H9 (cell line): ENCODE measurements around the gene TPM2. TPM values are rescaled to one million over a fixed set of nuclear protein-coding genes. Genes with fewer than 3 reads are reported as not detected.

ENCODE experiments used
- DNase-seq: peaks from one replicate; pipeline ENCODE4 v3.0.0-alpha.2; 2017
- H2AFZ ChIP-seq: one replicate; pipeline ENCODE4 v1.6.1; 2013; ENCODE audit warnings: mild to moderate bottlenecking, low read length, control low read depth, moderate library complexity
- H2AK5ac ChIP-seq: 2 replicates; pipeline ENCODE4 v1.6.1; 2013; ENCODE audit warnings: low read length, control low read depth, mixed read lengths; ENCODE audit not compliant: insufficient read length
- H2BK120ac ChIP-seq: one replicate; pipeline ENCODE4 v1.6.1; 2013; ENCODE audit warnings: low read depth, mild to moderate bottlenecking, low read length, control low read depth, inconsistent platforms; ENCODE audit not compliant: poor library complexity, severe bottlenecking
- H2BK12ac ChIP-seq: 2 replicates; pipeline ENCODE4 v1.6.1; 2013; ENCODE audit warnings: low read length, control low read depth, mixed read lengths, low read depth; ENCODE audit not compliant: insufficient read length
- H2BK15ac ChIP-seq: 2 replicates; pipeline ENCODE4 v1.6.1; 2013; ENCODE audit warnings: low read depth, low read length, control low read depth
- H2BK20ac ChIP-seq: one replicate; pipeline ENCODE4 v1.6.1; 2013; ENCODE audit warnings: low read depth, mild to moderate bottlenecking, low read length, control low read depth, inconsistent platforms; ENCODE audit not compliant: poor library complexity, severe bottlenecking
- H2BK5ac ChIP-seq: 2 replicates; pipeline ENCODE4 v1.6.1; 2013; ENCODE audit warnings: low read length, control low read depth, mixed read lengths; ENCODE audit not compliant: insufficient read length
- H3K14ac ChIP-seq: 2 replicates; pipeline ENCODE4 v1.6.1; 2013; ENCODE audit warnings: low read length, control low read depth; ENCODE audit not compliant: insufficient read depth
- H3K18ac ChIP-seq: 2 replicates; pipeline ENCODE4 v1.6.1; 2013; ENCODE audit warnings: low read depth, mild to moderate bottlenecking, mixed read lengths, low read length, control low read depth; ENCODE audit not compliant: insufficient read length
- H3K23ac ChIP-seq: 2 replicates; pipeline ENCODE4 v1.6.1; 2013; ENCODE audit warnings: low read length, control low read depth, mixed read lengths, low read depth; ENCODE audit not compliant: insufficient read length
- H3K23me2 ChIP-seq: 2 replicates; pipeline ENCODE4 v1.6.1; 2013; ENCODE audit warnings: low read depth, mild to moderate bottlenecking, mixed read lengths, low read length, control low read depth; ENCODE audit not compliant: insufficient read length, poor library complexity, severe bottlenecking
- H3K27ac ChIP-seq: 2 replicates; pipeline ENCODE4 v1.5.1; 2013; ENCODE audit warnings: low read length, control low read depth, mixed read lengths, low read depth; ENCODE audit not compliant: insufficient read length
- H3K27me3 ChIP-seq: 2 replicates; pipeline ENCODE4 v1.6.1; 2013; ENCODE audit warnings: low read length, control low read depth, inconsistent platforms; ENCODE audit not compliant: insufficient read depth
- H3K4ac ChIP-seq: 2 replicates; pipeline ENCODE4 v1.6.1; 2013; ENCODE audit warnings: low read depth, mild to moderate bottlenecking, control low read depth, inconsistent platforms, low read length, moderate library complexity
- H3K4me1 ChIP-seq: 2 replicates; pipeline ENCODE4 v1.6.1; 2013; ENCODE audit warnings: low read length, control low read depth, inconsistent platforms; ENCODE audit not compliant: insufficient read depth
- H3K4me2 ChIP-seq: 2 replicates; pipeline ENCODE4 v1.6.1; 2013; ENCODE audit warnings: low read length, control low read depth, mixed read lengths; ENCODE audit not compliant: insufficient read length, insufficient read depth
- H3K56ac ChIP-seq: 2 replicates; pipeline ENCODE4 v1.6.1; 2013; ENCODE audit warnings: low read depth, mild to moderate bottlenecking, mixed read lengths, low read length, control low read depth; ENCODE audit not compliant: insufficient read length
- H3K79me1 ChIP-seq: 2 replicates; pipeline ENCODE4 v1.6.1; 2013; ENCODE audit warnings: low read depth, mild to moderate bottlenecking, moderate library complexity, low read length, control low read depth, inconsistent platforms; ENCODE audit not compliant: insufficient read depth, poor library complexity, severe bottlenecking
- H3K79me2 ChIP-seq: 2 replicates; pipeline ENCODE4 v1.6.1; 2013; ENCODE audit warnings: low read length, control low read depth, inconsistent platforms; ENCODE audit not compliant: insufficient read depth
- H3K9ac ChIP-seq: 2 replicates; pipeline ENCODE4 v1.6.1; 2013; ENCODE audit warnings: low read length, control low read depth, mixed read lengths; ENCODE audit not compliant: insufficient read length; ENCODE audit errors: extremely low read depth
- H3K9me3 ChIP-seq: one replicate; pipeline ENCODE4 v1.6.1; 2013; ENCODE audit warnings: low read depth, low read length, inconsistent platforms; ENCODE audit not compliant: control insufficient read depth
- H3T11ph ChIP-seq: one replicate; pipeline ENCODE4 v1.6.1; 2013; ENCODE audit warnings: mild to moderate bottlenecking, low read length, control low read depth, inconsistent platforms
- H4K20me1 ChIP-seq: one replicate; pipeline ENCODE4 v1.6.1; 2013; ENCODE audit not compliant: control insufficient read depth, insufficient read length, insufficient read depth
- H4K5ac ChIP-seq: 2 replicates; pipeline ENCODE4 v1.6.1; 2013; ENCODE audit warnings: low read depth, mild to moderate bottlenecking, mixed read lengths, low read length, control low read depth; ENCODE audit not compliant: insufficient read length
- H4K8ac ChIP-seq: replicated peaks from 2 replicates; pipeline ENCODE4 v1.6.1; 2013; ENCODE audit warnings: low read length, control low read depth, mixed read lengths, low read depth; ENCODE audit not compliant: insufficient read length
- H4K91ac ChIP-seq: 2 replicates; pipeline ENCODE4 v1.6.1; 2013; ENCODE audit warnings: low read depth, mild to moderate bottlenecking, moderate library complexity, mixed read lengths, low read length, control low read depth; ENCODE audit not compliant: insufficient read length
- H3K27ac Mint-ChIP-seq, 3 experiments: 2 replicates in 2 of 3; 3 replicates in 1 of 3; pipeline ENCODE4 v1.8.0; 2020 to 2021; ENCODE audit warnings: mixed read lengths in 3 of 3, mild to moderate bottlenecking in 1 of 3, moderate library complexity in 1 of 3
- H3K27me3 Mint-ChIP-seq: 2 replicates; pipeline ENCODE4 v1.8.0; 2021; ENCODE audit warnings: low read depth, mild to moderate bottlenecking, moderate library complexity, mixed read lengths
- H3K36me3 Mint-ChIP-seq, 3 experiments: 2 replicates in 2 of 3; 3 replicates in 1 of 3; pipeline ENCODE4 v1.8.0; 2020 to 2021; ENCODE audit warnings: low read depth in 3 of 3, mixed read lengths in 3 of 3; ENCODE audit not compliant: insufficient read depth in 1 of 3
- H3K4me1 Mint-ChIP-seq, 2 experiments: 2 replicates each; pipeline ENCODE4 v1.8.0; 2020; ENCODE audit warnings: mixed read lengths in 2 of 2
- H3K4me3 Mint-ChIP-seq, 2 experiments: 2 replicates in 1 of 2; 3 replicates in 1 of 2; pipeline ENCODE4 v1.8.0; 2020 to 2021; ENCODE audit warnings: mild to moderate bottlenecking in 2 of 2, mixed read lengths in 2 of 2, moderate library complexity in 1 of 2
- H3K9me3 Mint-ChIP-seq, 2 experiments: 2 replicates in 1 of 2; 3 replicates in 1 of 2; pipeline ENCODE4 v1.8.0; 2020; ENCODE audit warnings: mild to moderate bottlenecking in 2 of 2, mixed read lengths in 2 of 2, moderate library complexity in 1 of 2
- CTCF ChIP-seq: fragments of 200-600 bp; sonication (generic); conservative IDR thresholded peaks from 3 replicates; pipeline ENCODE4 v1.8.0; 2021; ENCODE audit warnings: antibody characterized with exemption, mild to moderate bottlenecking
- WGBS: extraction: QIAGEN DNeasy Blood & Tissue Kit; methylation state at CpG from one replicate; pipeline ENCODE4 v1.1.7; 2013; ENCODE audit warnings: missing lambda C conversion rate, low lambda C conversion rate, mixed read lengths; ENCODE audit not compliant: insufficient read length; ENCODE audit errors: extremely low coverage; 5-methylcytosine and 5-hydroxymethylcytosine counted together
- total RNA-seq: library from RNA; stranded (reverse); gene quantifications from 2 replicates; pipeline ENCODE4 v1.2.1, GENCODE V29; 2021

The TPM2 gene
- total RNA-seq, 1 experiment from 2014 or later: 225 TPM

GRCh38 chr9:35690294-35690613 is 529 bp upstream of the TPM2 start:
- H3K4me1 ChIP-seq: peaks cover 3% of the 10 kb centered on the region; the same call in 1 of the 2 replicates
- no peak overlapping the region for H2BK15ac ChIP-seq
- no peaks in the 10 kb centered on the region for H3K27me3 ChIP-seq
- no peak overlapping the region for H4K8ac ChIP-seq
- H3K23me2 ChIP-seq: peaks cover 6% of the 10 kb centered on the region
- H3K9ac ChIP-seq: no peak overlapping the region
- H2AFZ ChIP-seq: no peak overlapping the region
- WGBS: no CpG with 5 or more reads among the region's 21 CpGs
- H3K27ac Mint-ChIP-seq: peak overlapping the region in 1 of 3 experiments; percentile 73; a peak in 2 of 7 replicates
- peaks cover 27 to 30% of the 10 kb centered on the region in 2 experiments for H3K4me1 Mint-ChIP-seq
- H2BK20ac ChIP-seq: no peak overlapping the region
- H3K79me2 ChIP-seq: no peaks in the 10 kb centered on the region; the same call in 1 of the 2 replicates
- peaks cover 16 to 34% (median 29%) of the 10 kb centered on the region in 3 experiments for H3K36me3 Mint-ChIP-seq
- H2AK5ac ChIP-seq: no peak overlapping the region
- H3K9me3 Mint-ChIP-seq: peaks cover 0 to 2% of the 10 kb centered on the region in 2 experiments; a peak in 2 of 5 replicates
- H3K79me1 ChIP-seq: no peaks in the 10 kb centered on the region
- H2BK12ac ChIP-seq: no peak overlapping the region
- peak; percentile 52 for DNase-seq
- no peak overlapping the region for H3K4ac ChIP-seq
- no peaks in the 10 kb centered on the region for H3K9me3 ChIP-seq
- H3K14ac ChIP-seq: no peak overlapping the region
- H3K4me3 Mint-ChIP-seq: peak overlapping the region; percentile 84 to 93
- no peak overlapping the region for H4K5ac ChIP-seq
- TF ChIP-seq CTCF: no peak
- no peak overlapping the region for H3T11ph ChIP-seq
- no peak overlapping the region for H3K27ac ChIP-seq
- no peak overlapping the region for H2BK5ac ChIP-seq
- H3K23ac ChIP-seq: no peak overlapping the region
- H3K18ac ChIP-seq: no peak overlapping the region
- H3K27me3 Mint-ChIP-seq: no peaks in the 10 kb centered on the region; the same call in 1 of the 2 replicates
- H3K4me2 ChIP-seq: peak overlapping the region; percentile 65
- H3K56ac ChIP-seq: no peak overlapping the region
- no peak overlapping the region for H2BK120ac ChIP-seq
- H4K20me1 ChIP-seq: no peaks in the 10 kb centered on the region
- no peak overlapping the region for H4K91ac ChIP-seq
